Activated CD8-positive, alpha-beta T cell treated with anti-CD3 and anti-CD28 coated beads for 36 hours (primary cell): ENCODE measurements around the gene NDE1. TPM values are rescaled to one million over a fixed set of nuclear protein-coding genes. Genes with fewer than 3 reads are reported as not detected.

Experiments
- ATAC-seq: fragments of 200-7000 bp; cut with Tn5 transposase; one replicate; pipeline ENCODE4 v1.10.0; 2021; ENCODE audit warnings: mild to moderate bottlenecking, moderate library complexity
- CTCF ChIA-PET: fragments of 350-600 bp; sonication (Branson Sonifier 250); formaldehyde crosslinking; loops from one replicate; lab custom pipeline; 2021; ENCODE audit warnings: antibody characterized with exemption; lab: Charles Lee
- POLR2A ChIA-PET: fragments of 350-600 bp; sonication (Branson Sonifier 250); formaldehyde crosslinking; loops from one replicate; lab custom pipeline; 2021; ENCODE audit warnings: antibody characterized with exemption; lab: Charles Lee
- DNase-seq: peaks from one replicate; pipeline ENCODE4 v3.0.0-alpha.2; 2020
- H3K27ac Mint-ChIP-seq: one replicate; pipeline ENCODE4 v1.8.0; 2021; ENCODE audit warnings: mild to moderate bottlenecking, mixed read lengths
- H3K27me3 Mint-ChIP-seq: one replicate; pipeline ENCODE4 v1.8.0; 2021; ENCODE audit warnings: mixed read lengths
- H3K36me3 Mint-ChIP-seq: one replicate; pipeline ENCODE4 v1.8.0; 2021; ENCODE audit warnings: low read depth, mixed read lengths
- H3K4me1 Mint-ChIP-seq: one replicate; pipeline ENCODE4 v1.8.0; 2021; ENCODE audit warnings: low read depth, mixed read lengths
- H3K4me3 Mint-ChIP-seq: one replicate; pipeline ENCODE4 v1.8.0; 2021; ENCODE audit warnings: mild to moderate bottlenecking, moderate library complexity, mixed read lengths
- H3K9me3 Mint-ChIP-seq: one replicate; pipeline ENCODE4 v1.8.0; 2021; ENCODE audit warnings: mixed read lengths
- intact Hi-C: fragments of 100-400 bp; cut with micrococcal nuclease; formaldehyde crosslinking; loops from one replicate; pipeline ENCODE4 v1.10.0; 2022
- total RNA-seq, 2 experiments: library from RNA; stranded (reverse); gene quantifications; one replicate each; pipeline ENCODE4 v1.2.3, GENCODE V29; 2021
- TF ChIP-seq, protein P1 (sequence below): fragments of 200-600 bp; IDR thresholded peaks from one replicate; pipeline ENCODE4 v1.8.0; 2022; ENCODE audit warnings: antibody characterized with exemption, mild to moderate bottlenecking

Gene NDE1
- total RNA-seq, 2 experiments from 2014 or later, result 97.6 to 103 TPM

DNA sequence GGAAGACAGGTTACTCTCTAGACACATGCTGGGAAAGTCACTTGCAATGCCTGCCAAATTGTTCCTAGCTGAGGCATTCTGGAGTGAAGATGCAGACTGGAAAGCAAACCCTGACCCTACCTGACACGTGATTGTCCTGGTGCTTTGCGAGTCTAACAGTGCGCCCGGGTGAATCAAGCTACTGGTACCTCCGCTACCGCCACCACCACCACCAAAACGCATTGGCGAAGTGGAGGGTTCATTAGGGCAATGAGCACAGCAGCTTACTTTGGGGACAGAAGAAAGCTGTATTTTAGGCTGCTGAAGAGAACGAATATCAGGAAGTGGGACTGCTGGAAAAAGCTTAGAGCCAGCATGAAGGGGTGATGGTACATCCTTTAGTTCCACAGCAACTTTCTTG, 14.1 kb upstream of the NDE1 start:
- ATAC-seq (no peak), DNase-seq (peak; percentile 24)
- TF ChIP-seq, protein P1, sequence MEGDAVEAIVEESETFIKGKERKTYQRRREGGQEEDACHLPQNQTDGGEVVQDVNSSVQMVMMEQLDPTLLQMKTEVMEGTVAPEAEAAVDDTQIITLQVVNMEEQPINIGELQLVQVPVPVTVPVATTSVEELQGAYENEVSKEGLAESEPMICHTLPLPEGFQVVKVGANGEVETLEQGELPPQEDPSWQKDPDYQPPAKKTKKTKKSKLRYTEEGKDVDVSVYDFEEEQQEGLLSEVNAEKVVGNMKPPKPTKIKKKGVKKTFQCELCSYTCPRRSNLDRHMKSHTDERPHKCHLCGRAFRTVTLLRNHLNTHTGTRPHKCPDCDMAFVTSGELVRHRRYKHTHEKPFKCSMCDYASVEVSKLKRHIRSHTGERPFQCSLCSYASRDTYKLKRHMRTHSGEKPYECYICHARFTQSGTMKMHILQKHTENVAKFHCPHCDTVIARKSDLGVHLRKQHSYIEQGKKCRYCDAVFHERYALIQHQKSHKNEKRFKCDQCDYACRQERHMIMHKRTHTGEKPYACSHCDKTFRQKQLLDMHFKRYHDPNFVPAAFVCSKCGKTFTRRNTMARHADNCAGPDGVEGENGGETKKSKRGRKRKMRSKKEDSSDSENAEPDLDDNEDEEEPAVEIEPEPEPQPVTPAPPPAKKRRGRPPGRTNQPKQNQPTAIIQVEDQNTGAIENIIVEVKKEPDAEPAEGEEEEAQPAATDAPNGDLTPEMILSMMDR, result no peak
- peaks cover 76% of the 10 kb centered on the region for H3K36me3 Mint-ChIP-seq
- ChIA-PET CTCF (interaction anchor here (0.5 to 2.3 kb wide), 5 partner anchors 8 to 108 kb away, joined by 3 to 5 read pairs (median 3); no protein-coding TSS in a partner anchor), POLR2A (interaction anchor here (0.7 to 0.8 kb wide), 2 partner anchors 10 to 45 kb away, joined by 3 to 5 read pairs; no protein-coding TSS in a partner anchor)
- H3K9me3 Mint-ChIP-seq, result no peaks in the 10 kb centered on the region
- no peak overlapping the region for H3K4me3 Mint-ChIP-seq
- H3K27me3 Mint-ChIP-seq, result no peaks in the 10 kb centered on the region
- H3K27ac Mint-ChIP-seq, result peak overlapping the region; percentile 94
- H3K4me1 Mint-ChIP-seq, result peaks cover 66% of the 10 kb centered on the region
- intact Hi-C loops, result no loop called here

GRCh38 chr16:15636392-15636873, 13.6 kb upstream of the NDE1 start:
- peak; percentile 59 for ATAC-seq
- Mint-ChIP-seq H3K27me3 (no peaks in the 10 kb centered on the region), H3K4me1 (peaks cover 71% of the 10 kb centered on the region), H3K27ac (peak overlapping the region; percentile 94), H3K36me3 (peaks cover 75% of the 10 kb centered on the region), H3K9me3 (no peaks in the 10 kb centered on the region), H3K4me3 (peak overlapping the region; percentile 54)
- POLR2A ChIA-PET, result interaction anchor here (0.7 to 0.8 kb wide), 2 partner anchors 10 to 46 kb away, joined by 3 to 5 read pairs; no protein-coding TSS in a partner anchor
- peak; percentile 26 for DNase-seq
- CTCF ChIA-PET, result interaction anchor here (0.5 to 2.3 kb wide), 3 partner anchors 7 to 108 kb away, joined by 3 to 5 read pairs (median 3); no protein-coding TSS in a partner anchor
- intact Hi-C loops, result no loop called here
- TF ChIP-seq, protein P1, result no peak

- peak; percentile 51 for DNase-seq
- H3K9me3 Mint-ChIP-seq, result no peaks in the 10 kb centered on the region
- POLR2A ChIA-PET, result interaction anchor here (0.6 kb wide), 1 partner anchor 31 kb away, joined by 3 read pairs; no protein-coding TSS in a partner anchor
Measured at GRCh38 chr16:15639061-15639568, 10.9 kb upstream of the NDE1 start.

DNA sequence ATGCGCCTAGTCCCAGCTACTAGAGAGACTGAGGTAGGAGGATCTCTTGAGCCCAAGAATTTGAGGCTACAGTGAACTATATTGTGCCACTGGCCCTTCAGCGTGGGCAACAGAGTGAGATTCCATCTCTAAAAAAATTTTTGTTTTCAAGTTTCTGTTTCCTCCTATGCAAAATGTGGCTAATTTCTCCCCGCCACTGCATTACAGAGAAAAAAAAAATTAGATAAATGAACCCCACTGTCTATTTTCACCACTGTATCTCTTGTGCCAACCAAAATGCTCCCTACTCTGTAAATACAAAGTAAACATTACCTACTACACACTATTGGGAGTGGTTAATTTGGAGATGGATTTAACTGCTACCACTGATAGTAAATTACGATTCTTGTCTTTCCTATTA, 9.1 kb upstream of the NDE1 start:
- H3K4me1 Mint-ChIP-seq, result peaks cover 62% of the 10 kb centered on the region
- H3K9me3 Mint-ChIP-seq, result no peaks in the 10 kb centered on the region
- H3K36me3 Mint-ChIP-seq, result peaks cover 39% of the 10 kb centered on the region
- DNase-seq, result no peak
- no peaks in the 10 kb centered on the region for H3K27me3 Mint-ChIP-seq
- TF ChIP-seq, protein P1, result no peak
- ChIA-PET CTCF (interaction anchor here (0.7 to 3.1 kb wide), 2 partner anchors 44 to 214 kb away, joined by 3 to 11 read pairs; no protein-coding TSS in a partner anchor), POLR2A (interaction anchor here (1.3 to 2.4 kb wide), 2 partner anchors 12 to 31 kb away, joined by 3 to 5 read pairs; no protein-coding TSS in a partner anchor)
- intact Hi-C loops, result loop anchor here (5.0 kb wide), 1 partner anchor 49 kb away; no protein-coding TSS in a partner anchor
- H3K4me3 Mint-ChIP-seq, result peak overlapping the region; percentile 92
- H3K27ac Mint-ChIP-seq, result peak overlapping the region; percentile 98
- no peak for ATAC-seq

More at GRCh38 chr16:15639061-15639568, 10.9 kb upstream of the NDE1 start:
- Mint-ChIP-seq H3K4me3 (peak overlapping the region; percentile 92), H3K36me3 (peaks cover 55% of the 10 kb centered on the region), H3K27me3 (no peaks in the 10 kb centered on the region), H3K27ac (peak overlapping the region; percentile 98), H3K4me1 (peaks cover 74% of the 10 kb centered on the region)
- peak; percentile 13 for ATAC-seq
- CTCF ChIA-PET, result interaction anchor here (1.1 kb wide), 1 partner anchor 48 kb away, joined by 3 read pairs; no protein-coding TSS in a partner anchor
- intact Hi-C loops, result no loop called here
- TF ChIP-seq, protein P1, result no peak
